ENCODE data around the gene TNNI2. TPM values are rescaled to one million over a fixed set of nuclear protein-coding genes. Genes with fewer than 3 reads are reported as not detected.
"Not testable (repeated sequence)": the region's sequence is repeated elsewhere in the genome, so short reads cannot be mapped to it uniquely, and the experiment has no call there.

TNNI2 gene
- total RNA-seq, 1 donor from 2014 or later, result 0.26 TPM

DNA sequence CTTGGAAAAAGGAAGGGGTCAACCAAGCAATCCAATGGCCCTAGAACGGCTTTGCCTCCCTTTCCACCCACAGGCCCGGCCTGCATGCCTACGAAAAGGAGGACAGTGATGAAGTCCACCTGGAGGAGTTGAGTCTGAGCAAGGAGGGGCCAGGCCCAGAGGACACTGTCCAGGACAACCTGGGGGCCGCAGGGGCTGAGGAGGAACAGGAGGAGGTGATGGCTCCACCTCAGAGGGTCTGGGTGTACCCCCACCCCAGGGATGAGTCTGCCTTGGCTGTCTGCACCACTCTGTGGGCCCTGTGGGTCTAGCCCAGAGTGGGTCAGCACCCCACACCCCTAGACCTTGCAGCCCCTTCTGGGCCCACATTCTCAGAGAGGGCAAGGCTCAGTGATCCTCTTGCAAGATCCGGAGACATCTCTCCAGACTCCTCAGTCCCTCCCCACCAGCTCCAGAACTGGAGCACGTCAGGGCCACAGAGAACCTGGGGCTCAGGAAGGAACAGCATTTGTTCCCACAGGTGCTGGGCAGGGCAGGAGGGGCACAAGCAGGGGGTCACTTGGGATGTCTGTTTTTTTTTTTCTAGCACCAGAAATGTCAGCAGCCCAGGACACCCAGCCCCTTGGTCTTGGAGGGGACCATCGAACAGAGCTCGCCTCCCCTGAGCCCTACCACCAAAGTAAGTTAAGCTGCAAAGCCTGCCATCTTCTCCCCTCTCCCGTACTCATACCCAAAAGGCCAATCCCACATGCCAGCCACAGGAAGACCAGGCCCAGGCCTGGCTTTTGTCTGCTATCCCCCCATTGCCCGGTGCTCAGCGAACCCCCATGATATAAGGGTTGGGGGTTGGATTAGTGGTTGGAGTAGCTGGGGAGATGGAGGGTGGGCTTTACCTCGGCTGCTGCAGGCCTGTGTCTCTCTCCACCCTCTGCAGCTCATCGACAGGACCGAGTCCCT, 44.8 kb downstream of the TNNI2 start:
- Histone ChIP-seq H3K4me3 (ENCODE audit: low read depth, low read length) (no peak overlapping the region), H3K27me3 (ENCODE audit: control insufficient read depth, insufficient read depth, low read length) (peaks cover 2% of the 10 kb centered on the region), H3K36me3 (ENCODE audit: control insufficient read depth, insufficient read depth, low read length) (no peaks in the 10 kb centered on the region)
- no peak for FAIRE-seq
- no peak for DNase-seq (ENCODE audit: low read depth)
- TF ChIP-seq, protein P1, sequence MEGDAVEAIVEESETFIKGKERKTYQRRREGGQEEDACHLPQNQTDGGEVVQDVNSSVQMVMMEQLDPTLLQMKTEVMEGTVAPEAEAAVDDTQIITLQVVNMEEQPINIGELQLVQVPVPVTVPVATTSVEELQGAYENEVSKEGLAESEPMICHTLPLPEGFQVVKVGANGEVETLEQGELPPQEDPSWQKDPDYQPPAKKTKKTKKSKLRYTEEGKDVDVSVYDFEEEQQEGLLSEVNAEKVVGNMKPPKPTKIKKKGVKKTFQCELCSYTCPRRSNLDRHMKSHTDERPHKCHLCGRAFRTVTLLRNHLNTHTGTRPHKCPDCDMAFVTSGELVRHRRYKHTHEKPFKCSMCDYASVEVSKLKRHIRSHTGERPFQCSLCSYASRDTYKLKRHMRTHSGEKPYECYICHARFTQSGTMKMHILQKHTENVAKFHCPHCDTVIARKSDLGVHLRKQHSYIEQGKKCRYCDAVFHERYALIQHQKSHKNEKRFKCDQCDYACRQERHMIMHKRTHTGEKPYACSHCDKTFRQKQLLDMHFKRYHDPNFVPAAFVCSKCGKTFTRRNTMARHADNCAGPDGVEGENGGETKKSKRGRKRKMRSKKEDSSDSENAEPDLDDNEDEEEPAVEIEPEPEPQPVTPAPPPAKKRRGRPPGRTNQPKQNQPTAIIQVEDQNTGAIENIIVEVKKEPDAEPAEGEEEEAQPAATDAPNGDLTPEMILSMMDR (IDR thresholded peaks at IDR 0.05; ENCODE audit: insufficient read depth, low read length, severe bottlenecking), result no peak

GRCh38 chr11:1884303-1884700, 45.5 kb downstream of the TNNI2 start:
- Histone ChIP-seq H3K27me3 (ENCODE audit: control insufficient read depth, insufficient read depth, low read length) (peaks cover 5% of the 10 kb centered on the region), H3K4me3 (ENCODE audit: low read depth, low read length) (no peak overlapping the region), H3K36me3 (ENCODE audit: control insufficient read depth, insufficient read depth, low read length) (no peaks in the 10 kb centered on the region)
- TF ChIP-seq, protein P1 (IDR thresholded peaks at IDR 0.05; ENCODE audit: insufficient read depth, low read length, severe bottlenecking), result no peak
- FAIRE-seq (no peak), DNase-seq (ENCODE audit: low read depth) (no peak)

DNA sequence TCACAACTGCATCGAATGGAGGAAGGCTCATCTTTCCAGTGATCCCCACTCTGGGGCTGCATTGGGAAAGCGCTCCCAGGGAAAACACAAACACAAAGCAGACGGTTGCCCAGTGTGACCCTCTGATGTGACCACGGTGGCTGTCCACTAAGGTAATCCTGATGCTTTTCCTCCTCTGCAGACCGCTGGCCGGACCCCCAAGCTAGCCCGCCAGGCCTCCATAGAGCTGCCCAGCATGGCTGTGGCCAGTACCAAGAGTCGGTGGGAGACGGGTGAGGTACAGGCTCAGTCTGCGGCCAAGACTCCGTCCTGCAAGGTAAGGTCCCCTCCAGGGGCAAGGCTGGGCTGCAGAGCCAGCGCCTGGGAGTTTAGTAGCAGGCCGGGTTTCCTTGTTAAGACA, 47.8 kb downstream of the TNNI2 start:
- not testable (repeated sequence) for FAIRE-seq; H3K4me3 ChIP-seq (ENCODE audit: low read depth, low read length); H3K27me3 ChIP-seq (ENCODE audit: control insufficient read depth, insufficient read depth, low read length); H3K36me3 ChIP-seq (ENCODE audit: control insufficient read depth, insufficient read depth, low read length); DNase-seq (ENCODE audit: low read depth)

DNA sequence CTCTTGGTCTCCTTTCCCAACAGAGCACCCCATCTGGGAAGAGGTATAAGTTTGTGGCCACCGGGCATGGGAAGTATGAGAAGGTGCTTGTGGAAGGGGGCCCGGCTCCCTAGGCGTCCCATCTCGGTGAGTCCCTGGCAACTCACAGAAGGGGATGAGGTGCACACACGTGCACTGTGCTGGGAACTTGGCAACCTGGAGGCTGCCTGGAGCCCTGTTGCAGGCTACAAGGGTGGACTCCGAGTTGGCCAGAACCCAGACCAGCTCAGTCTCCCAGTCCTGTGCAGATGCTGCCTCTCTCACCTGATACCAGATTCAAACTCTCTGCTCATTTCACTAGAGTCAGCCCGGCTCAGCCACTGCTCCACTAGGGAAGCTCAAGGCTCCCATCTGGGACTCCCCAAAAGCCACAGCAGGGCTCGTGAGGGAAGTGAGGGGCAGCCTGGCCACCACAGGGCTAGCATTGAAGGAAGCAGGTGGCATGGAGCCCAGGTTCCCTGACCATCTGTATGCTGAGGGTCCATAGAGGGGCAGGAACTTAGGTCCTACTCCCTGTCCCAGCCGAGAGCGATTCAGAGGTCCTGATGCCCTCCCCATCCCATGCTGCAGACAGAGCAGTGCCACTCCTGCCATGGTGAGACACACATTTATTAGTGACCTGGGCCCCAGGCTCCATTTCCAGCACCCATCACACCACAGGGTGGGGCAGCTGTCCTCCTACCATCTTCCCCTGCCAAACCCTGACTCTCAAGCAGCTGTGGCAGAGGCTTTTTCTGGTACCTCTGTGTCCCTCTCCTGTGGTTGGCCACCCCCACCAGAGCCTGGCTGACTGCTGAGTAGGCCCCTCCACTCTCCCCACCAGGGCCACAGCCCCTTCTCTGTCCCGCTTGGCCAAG, 48.9 kb downstream of the TNNI2 start:
- FAIRE-seq, result no peak
- Histone ChIP-seq H3K4me3 (ENCODE audit: low read depth, low read length) (no peak overlapping the region), H3K27me3 (ENCODE audit: control insufficient read depth, insufficient read depth, low read length) (peaks cover 5% of the 10 kb centered on the region)

GRCh38 chr11:1888347-1888753, 49.6 kb downstream of the TNNI2 start:
- DNase-seq (ENCODE audit: low read depth) (no peak), FAIRE-seq (no peak)
- Histone ChIP-seq H3K36me3 (ENCODE audit: control insufficient read depth, insufficient read depth, low read length) (no peaks in the 10 kb centered on the region), H3K4me3 (ENCODE audit: low read depth, low read length) (no peak overlapping the region), H3K27me3 (ENCODE audit: control insufficient read depth, insufficient read depth, low read length) (peaks cover 5% of the 10 kb centered on the region)
- TF ChIP-seq, protein P1 (IDR thresholded peaks at IDR 0.05; ENCODE audit: insufficient read depth, low read length, severe bottlenecking), result no peak

More for the DNA sequence above, 48.9 kb downstream of the TNNI2 start:
- no peak for DNase-seq (ENCODE audit: low read depth)
- TF ChIP-seq, protein P1 (IDR thresholded peaks at IDR 0.05; ENCODE audit: insufficient read depth, low read length, severe bottlenecking), result no peak
- H3K36me3 ChIP-seq (ENCODE audit: control insufficient read depth, insufficient read depth, low read length), result no peaks in the 10 kb centered on the region

- TF ChIP-seq, protein P1 (IDR thresholded peaks at IDR 0.05; ENCODE audit: insufficient read depth, low read length, severe bottlenecking), result no peak
- H3K36me3 ChIP-seq (ENCODE audit: control insufficient read depth, insufficient read depth, low read length), result no peaks in the 10 kb centered on the region
- no peak overlapping the region for H3K4me3 ChIP-seq (ENCODE audit: low read depth, low read length)
- FAIRE-seq (no peak), DNase-seq (ENCODE audit: low read depth) (no peak)
- H3K27me3 ChIP-seq (ENCODE audit: control insufficient read depth, insufficient read depth, low read length), result peaks cover 5% of the 10 kb centered on the region
These were observed 50.0 kb downstream of the TNNI2 start for GRCh38 chr11:1888811-1889210.
